ENCODE data around the gene ZNF664. TPM values are rescaled to one million over a fixed set of nuclear protein-coding genes. Genes with fewer than 3 reads are reported as not detected.

ZNF664 gene
- total and polyA plus RNA-seq, 2 of the 8 experiments (the other 6 are each of a cell fraction or from before 2014, with no cell fraction given): 22.8 to 51.4 TPM

- WGBS, 2 experiments (ENCODE audit: extremely low coverage in 1 of 2, insufficient coverage in 1 of 2, insufficient read length in 1 of 2, insufficient replicate concordance in 2 of 2, low coverage in 1 of 2, low lambda C conversion rate in 2 of 2, missing lambda C conversion rate in 1 of 2): 85% methylated on average over 6 of the region's 6 CpGs; no CpG with 5 or more reads in 1 of the 2 experiments
- ChIA-PET CTCF (ENCODE audit: partially characterized antibody) (interaction anchor here (0.5 to 2.1 kb wide), 8 partner anchors 8 to 235 kb away, joined by 3 to 9 read pairs (median 4); partner anchors contain the start of gene DNAH10), POLR2A (ENCODE audit: partially characterized antibody) (interaction anchor here (0.7 kb wide), 1 partner anchor 112 kb away, joined by 3 read pairs; no protein-coding TSS in a partner anchor)
- Histone ChIP-seq H3K79me2 (ENCODE audit: control insufficient read depth in 1 of 2, insufficient read depth in 2 of 2, low read length in 2 of 2) (no peaks in the 10 kb centered on the region), H3K27me3 (replicated peaks in 1 of 4; ENCODE audit: control insufficient read depth in 3 of 4, extremely low read depth in 1 of 4, insufficient read depth in 3 of 4, low read length in 3 of 4) (no peaks in the 10 kb centered on the region; a peak in 1 of 7 replicates), H3K14ac (ENCODE audit: insufficient read length) (no peak overlapping the region), H3K4me2 (ENCODE audit: insufficient read depth in 1 of 2, low read depth in 2 of 2, low read length in 2 of 2) (no peak overlapping the region), H3K23ac (ENCODE audit: insufficient read length) (no peak overlapping the region), H4K5ac (ENCODE audit: insufficient read length, low read depth, low read length) (no peak overlapping the region), H3K4ac (replicated peaks; ENCODE audit: insufficient read length, low read depth, low read length) (no peak overlapping the region), H3K4me1 (replicated peaks in 1 of 4; ENCODE audit: control insufficient read depth in 3 of 4, insufficient read depth in 4 of 4, low read length in 3 of 4) (peaks cover 0 to 3% (median 0%) of the 10 kb centered on the region in 4 experiments; a peak in 2 of 7 replicates), H2BK5ac (ENCODE audit: low read depth, low read length) (no peak overlapping the region), H2BK12ac (ENCODE audit: low read depth, low read length) (no peak overlapping the region), H3K9me3 (ENCODE audit: insufficient read depth in 2 of 2, low read depth in 1 of 2, low read length in 1 of 2) (no peaks in the 10 kb centered on the region), H4K20me1 (replicated peaks in 1 of 2; ENCODE audit: control insufficient read depth in 1 of 2, insufficient read depth in 2 of 2, low read length in 2 of 2) (peaks cover 2 to 9% of the 10 kb centered on the region in 2 experiments), H4K8ac (ENCODE audit: extremely low read depth, insufficient read depth, low read length) (no peak overlapping the region), H3K36me3 (ENCODE audit: control insufficient read depth in 2 of 4, insufficient read depth in 4 of 4, low read length in 3 of 4) (peaks cover 0 to 3% (median under 1%) of the 10 kb centered on the region in 4 experiments; a peak in 1 of 8 replicates), H2BK20ac (ENCODE audit: low read length) (no peak overlapping the region), H2BK15ac (ENCODE audit: low read length) (no peak overlapping the region), H3K79me1 (ENCODE audit: low read depth, low read length) (no peaks in the 10 kb centered on the region; the same call in 1 of the 2 replicates), H2BK120ac (replicated peaks; ENCODE audit: low read depth, low read length) (no peak overlapping the region), H3K27ac (ENCODE audit: low read depth, low read length) (no peak overlapping the region), H2AFZ (ENCODE audit: low read length) (no peak overlapping the region), H3K18ac (ENCODE audit: extremely low read depth, low read length) (no peak overlapping the region), H3K9ac (replicated peaks in 1 of 4; ENCODE audit: extremely low read depth in 1 of 4, low read depth in 3 of 4, low read length in 3 of 4) (no peak overlapping the region), H2AK5ac (ENCODE audit: low read depth, low read length) (no peak overlapping the region), H4K91ac (replicated peaks; ENCODE audit: insufficient read length, low read length) (no peak overlapping the region), H3K23me2 (ENCODE audit: low read depth, low read length) (no peaks in the 10 kb centered on the region), H3K4me3 (ENCODE audit: extremely low read depth in 1 of 4, insufficient read depth in 2 of 4, low read depth in 3 of 4, low read length in 4 of 4) (no peak overlapping the region), H3K56ac (replicated peaks; ENCODE audit: insufficient read length, low read depth, low read length) (no peak overlapping the region)
- DNase-seq (ENCODE audit: low read depth in 1 of 2, low spot score in 2 of 2) (no peak), FAIRE-seq (no peak)
Observed at GRCh38 chr12:123996581-123996980, 23.6 kb downstream of the ZNF664 start.
